HG02852 (cell line): ENCODE results near the gene PEX7.
"Not testable (repeated sequence)": the region's sequence is repeated elsewhere in the genome, so short reads cannot be mapped to it uniquely, and the experiment has no call there.

Source experiments
- ATAC-seq: cut with Tn5 transposase; IDR thresholded peaks from one replicate; pipeline ENCODE4 v1.9.1; 2021; ENCODE audit warnings: mild to moderate bottlenecking, moderate library complexity; ENCODE audit not compliant: unreplicated experiment

Gene PEX7

GRCh38 chr6:136790411-136791295, 31.7 kb upstream of the PEX7 start:
- no peak for ATAC-seq

GRCh38 chr6:136791296-136792094, 30.9 kb upstream of the PEX7 start:
- ATAC-seq = peak; percentile 35

GRCh38 chr6:136792095-136792409, 30.3 kb upstream of the PEX7 start:
- no peak for ATAC-seq

GRCh38 chr6:136792410-136793262, 29.8 kb upstream of the PEX7 start, which contains the start of gene MAP3K5:
Gene MAP3K5, minus strand, starts transcription at chr6:136792477. Its CDS starts 320 bp downstream, at chr6:136792157.
- ATAC-seq = peak; percentile 61

- no peak for ATAC-seq
Observed at GRCh38 chr6:136793363-136793762, 29.0 kb upstream of the PEX7 start.

GRCh38 chr6:136795386-136795785, 27.0 kb upstream of the PEX7 start:
- ATAC-seq = no peak

GRCh38 chr6:136795996-136796395, 26.4 kb upstream of the PEX7 start:
- no peak for ATAC-seq

- ATAC-seq = no peak
Observed at GRCh38 chr6:136798044-136798443, 24.3 kb upstream of the PEX7 start.

GRCh38 chr6:136801581-136801980, 20.8 kb upstream of the PEX7 start:
- ATAC-seq = no peak

- ATAC-seq = no peak
Observed at GRCh38 chr6:136803608-136804007, 18.8 kb upstream of the PEX7 start.

GRCh38 chr6:136809091-136809860, 13.1 kb upstream of the PEX7 start:
- ATAC-seq = no peak

GRCh38 chr6:136811272-136811671, 11.1 kb upstream of the PEX7 start:
- ATAC-seq = no peak

GRCh38 chr6:136812174-136812573, 10.2 kb upstream of the PEX7 start:
- ATAC-seq = no peak

GRCh38 chr6:136815608-136816007, 6.8 kb upstream of the PEX7 start:
- ATAC-seq = not testable (repeated sequence)

GRCh38 chr6:136816656-136817055, 5.7 kb upstream of the PEX7 start:
- ATAC-seq = no peak

- no peak for ATAC-seq
Observed at GRCh38 chr6:136820561-136820960, 1.8 kb upstream of the PEX7 start.

- ATAC-seq = peak; percentile 10
Observed at GRCh38 chr6:136822046-136822375, 381 bp upstream of the PEX7 start.

- ATAC-seq = no peak
Observed at GRCh38 chr6:136823128-136823660, 802 bp downstream of the PEX7 start.

GRCh38 chr6:136826216-136826615, 3.8 kb downstream of the PEX7 start:
- no peak for ATAC-seq

- ATAC-seq = no peak
Observed at GRCh38 chr6:136831873-136832562, 9.6 kb downstream of the PEX7 start.
